Left renal cortex interstitium (tissue), 4 donors: ENCODE results near the gene SFMBT2. TPM values are rescaled to one million over a fixed set of nuclear protein-coding genes. Genes with fewer than 3 reads are reported as not detected.
"Not testable (repeated sequence)": the region's sequence is repeated elsewhere in the genome, so short reads cannot be mapped to it uniquely, and the experiment has no call there.

ENCODE experiments used
- DNase-seq, 4 donors: peaks; one replicate each; pipeline ENCODE4 v3.0.0-alpha.2; 2013; ENCODE audit warnings: low read depth in 4 of 4, low spot score in 2 of 4, missing footprints in 1 of 4
- polyA plus RNA-seq, 4 donors: library from polyadenylated mRNA; unstranded; fragments of 120-200 nt; gene quantifications; one replicate each; pipeline ENCODE4 v1.2.1, GENCODE V29; 2013; ENCODE audit not compliant: insufficient read length in 4 of 4

Gene SFMBT2
- polyA plus RNA-seq, 4 donors = 5.2 to 8.4 (median 6.4) TPM

DNA sequence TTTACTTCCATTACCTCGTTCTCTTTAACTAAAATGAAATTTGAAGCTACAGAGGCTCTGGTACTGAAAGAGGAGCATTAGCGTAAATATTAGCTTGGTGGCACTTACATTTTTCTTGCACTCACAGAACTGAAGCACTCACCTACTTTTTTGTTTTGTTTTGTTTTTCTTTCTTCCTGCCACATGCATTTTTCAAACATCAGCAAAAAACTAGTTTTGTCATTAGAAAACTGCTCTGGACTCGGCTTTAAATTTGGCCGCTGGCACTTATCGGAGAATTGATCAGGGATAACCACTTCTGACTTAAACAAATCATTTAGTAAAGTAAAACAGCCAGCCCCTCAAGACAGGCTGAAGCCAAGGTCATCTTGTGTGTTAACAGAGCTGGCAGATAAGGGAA is 216.3 kb downstream of the SFMBT2 start:
- DNase-seq = no peak

DNA sequence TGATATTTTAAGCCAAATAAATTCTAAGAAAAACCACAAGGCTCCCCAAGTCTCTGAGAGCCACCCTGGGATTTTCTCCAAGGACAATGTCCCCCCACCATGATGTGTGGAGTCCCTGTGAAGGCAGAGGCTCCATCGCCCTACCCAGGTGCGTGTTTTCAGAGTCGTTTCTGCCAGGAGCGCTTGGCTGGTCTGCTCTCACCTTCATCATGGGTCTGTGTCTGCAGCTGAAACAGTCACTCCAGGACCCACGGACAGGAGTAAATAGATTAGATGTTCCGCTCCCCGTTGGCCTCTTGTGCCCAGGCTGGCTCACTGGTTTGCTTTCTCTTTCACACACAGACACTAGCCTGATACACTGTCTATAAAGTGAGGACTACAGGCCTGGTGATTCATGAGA is 217.5 kb downstream of the SFMBT2 start:
- no peak for DNase-seq

DNA sequence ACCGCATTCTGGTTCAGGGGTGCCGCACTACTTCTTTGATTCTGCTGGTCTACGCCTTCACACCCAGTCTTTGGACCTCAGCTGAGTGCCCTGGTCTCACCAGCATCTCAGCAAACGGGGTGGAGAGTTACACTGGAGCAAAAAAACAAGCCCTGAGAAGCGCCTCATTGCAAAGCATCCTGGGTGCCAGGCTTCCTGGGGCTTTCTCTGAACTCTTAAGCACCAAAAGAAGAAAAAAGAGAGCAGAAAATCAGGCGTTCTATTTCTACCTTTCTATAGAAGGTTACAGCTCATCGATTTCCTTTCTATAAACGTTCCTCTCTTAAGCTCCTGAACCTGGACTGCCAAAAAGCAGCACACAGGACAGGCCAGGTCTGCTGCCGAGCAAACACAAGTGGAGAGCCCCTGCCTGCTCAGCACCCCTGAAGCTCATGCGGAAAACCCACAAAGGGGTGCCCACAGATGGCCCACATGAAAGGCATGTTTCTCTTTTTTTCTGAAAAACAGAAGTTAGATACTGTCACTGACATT is 217.9 kb downstream of the SFMBT2 start:
- no peak for DNase-seq

DNA sequence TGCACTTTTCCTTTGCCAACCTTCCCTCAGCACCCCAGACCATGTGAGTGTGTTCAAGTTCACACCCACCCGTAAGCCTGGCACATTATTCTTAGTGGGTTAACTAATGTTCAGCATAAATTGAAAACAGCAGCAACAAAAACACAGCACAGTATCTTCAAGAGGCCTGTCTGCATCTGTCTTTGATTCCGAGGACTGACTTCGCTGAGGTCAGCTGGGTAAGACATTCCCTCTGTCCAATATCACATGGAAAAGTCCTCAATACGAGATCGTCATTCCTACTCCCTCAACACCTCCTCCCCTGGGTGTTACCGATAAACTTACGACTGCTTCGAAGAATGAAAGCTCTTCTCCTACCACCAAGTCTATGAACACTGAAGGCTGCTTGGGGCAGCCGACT is 218.8 kb downstream of the SFMBT2 start:
- DNase-seq = no peak

DNA sequence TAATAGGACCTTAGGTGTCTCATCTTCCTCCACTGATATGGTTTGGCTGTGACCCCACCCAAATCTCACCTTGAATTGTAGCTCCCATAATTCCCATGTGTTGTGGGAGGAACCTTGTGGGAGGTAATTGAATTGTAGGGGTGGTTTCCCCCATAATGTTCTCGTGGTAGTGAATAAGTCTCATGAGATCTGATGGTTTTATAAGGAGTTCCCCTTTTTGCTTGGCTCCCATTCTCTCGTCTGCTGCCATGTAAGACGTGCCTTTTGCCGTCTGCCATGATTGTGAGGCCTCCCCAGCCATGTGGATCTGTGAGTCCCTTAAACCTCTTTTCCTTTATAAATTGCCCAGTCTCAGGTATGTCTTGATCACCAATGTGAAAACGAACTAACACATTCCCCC is 220.1 kb downstream of the SFMBT2 start:
- not testable (repeated sequence) for DNase-seq

DNA sequence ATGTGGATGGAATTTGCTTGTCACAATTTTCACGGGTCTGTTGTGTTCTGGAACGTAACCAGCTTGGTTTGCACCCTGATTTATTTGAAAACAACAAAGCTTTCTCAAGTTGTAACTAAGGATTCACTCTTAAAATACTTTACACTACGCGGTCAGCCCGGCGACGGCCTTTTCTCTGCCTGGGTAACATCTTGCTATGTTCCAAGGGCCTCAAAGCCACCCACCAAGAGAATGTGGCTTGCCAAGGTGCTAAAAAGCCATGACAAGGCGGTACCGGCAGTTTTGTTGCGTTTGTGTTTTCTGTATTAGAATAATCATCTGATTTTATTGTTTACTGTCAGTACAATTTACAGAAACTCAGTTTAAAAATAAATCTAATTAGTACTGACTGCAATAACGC is 220.9 kb downstream of the SFMBT2 start:
- DNase-seq = no peak

DNA sequence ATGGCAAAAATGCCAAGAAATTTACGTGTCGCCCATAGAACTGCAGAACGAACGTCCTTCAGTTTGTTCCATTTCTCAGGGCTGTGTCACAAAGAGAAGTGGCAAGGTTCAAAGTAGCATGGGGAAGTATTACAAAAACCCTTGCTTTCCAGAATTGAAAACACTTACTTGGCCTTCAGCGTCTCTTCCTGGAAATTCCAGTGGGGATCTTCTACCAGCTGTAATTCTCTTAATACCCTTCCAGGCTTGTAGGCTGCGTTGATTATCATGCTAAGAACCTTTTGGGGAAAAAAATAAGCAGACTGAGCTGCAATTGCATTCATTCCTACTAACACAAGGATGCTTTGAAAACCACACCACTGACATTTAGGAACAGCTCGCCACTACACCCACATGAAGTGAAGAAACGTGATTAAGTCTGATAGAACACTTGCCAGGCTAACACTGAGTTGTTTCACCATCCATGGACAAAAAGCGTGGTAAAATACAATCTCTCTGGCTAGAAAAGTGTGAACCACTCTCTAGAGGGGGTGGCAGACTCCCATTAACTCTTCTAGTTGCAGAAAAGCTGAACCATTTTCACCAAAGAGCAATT is 222.3 kb downstream of the SFMBT2 start:
- no peak for DNase-seq

DNA sequence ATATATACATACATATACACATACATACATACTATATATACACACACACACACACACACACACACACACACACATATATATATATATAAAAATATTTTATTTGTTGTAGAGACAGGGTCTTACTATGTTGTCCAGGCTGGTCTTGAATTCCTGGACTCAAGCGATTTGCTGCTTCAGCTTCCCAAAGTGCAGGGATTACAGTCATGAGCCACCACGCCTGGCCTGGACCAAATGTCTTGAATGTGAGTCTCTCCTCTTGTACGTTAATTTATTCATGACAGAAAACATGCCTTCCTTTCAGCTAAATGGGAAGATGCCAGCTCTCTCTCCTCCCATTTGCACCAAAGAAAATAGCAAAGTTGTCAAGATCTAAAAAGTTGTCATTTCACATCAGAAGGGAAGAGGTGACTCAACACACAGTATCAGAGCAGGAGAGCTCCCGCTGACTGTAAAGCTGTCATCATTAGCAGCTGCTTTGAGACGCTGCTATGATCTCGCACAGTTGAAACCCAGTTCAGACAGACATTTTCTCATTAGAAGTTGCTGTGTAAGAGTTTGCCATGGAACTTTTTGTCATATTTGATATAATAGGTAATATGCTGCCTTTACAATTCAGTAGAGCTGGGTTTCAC is 224.3 kb downstream of the SFMBT2 start:
- no peak for DNase-seq

DNA sequence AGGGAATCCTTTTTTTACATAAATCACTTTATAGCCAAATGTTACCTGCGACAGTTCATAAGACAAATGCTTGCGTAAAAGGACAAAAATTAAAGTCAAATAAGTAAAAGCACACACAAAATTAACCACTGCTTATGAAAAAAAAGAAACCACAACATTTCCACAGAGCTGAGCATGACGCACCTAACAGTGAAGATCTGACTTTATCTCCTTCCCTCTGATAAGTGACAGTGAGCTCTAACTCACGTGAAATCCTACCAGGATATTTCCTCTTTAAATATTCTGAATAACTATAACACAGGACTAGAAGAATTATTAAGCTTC is 225.5 kb downstream of the SFMBT2 start:
- DNase-seq = no peak

DNA sequence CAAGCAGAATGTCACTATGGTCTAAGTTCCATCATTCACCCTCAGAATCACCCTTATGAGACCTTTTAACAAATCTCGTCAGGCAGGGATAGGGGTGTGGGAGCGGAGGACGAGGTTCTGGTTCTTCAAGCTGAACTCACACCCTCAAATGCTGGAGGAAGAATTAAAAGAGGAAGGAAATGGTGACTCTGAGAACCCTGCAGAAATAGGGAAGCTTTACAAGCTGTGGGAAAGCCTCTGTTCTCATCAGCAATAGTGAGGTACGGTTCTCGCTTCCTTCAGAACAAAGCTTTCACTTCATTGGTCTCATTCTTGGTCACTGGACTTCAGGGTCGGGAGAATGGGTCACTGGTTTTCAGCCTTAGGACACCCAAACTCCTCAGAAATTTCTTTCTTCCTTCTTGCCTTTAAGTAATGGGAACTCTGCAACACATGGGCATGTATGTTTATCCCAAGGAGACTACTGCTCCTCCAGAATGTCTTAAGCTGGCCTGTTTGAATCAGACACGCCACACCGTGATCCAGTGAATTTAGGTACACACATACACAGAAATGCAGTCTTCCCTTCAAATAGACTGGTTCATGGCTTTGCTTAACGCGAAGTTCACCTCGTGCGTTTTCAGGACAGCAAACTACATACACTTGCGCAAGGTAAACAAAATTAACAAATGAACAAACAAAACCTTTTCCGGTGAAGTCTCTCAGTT is 226.0 kb downstream of the SFMBT2 start:
- DNase-seq = no peak

DNA sequence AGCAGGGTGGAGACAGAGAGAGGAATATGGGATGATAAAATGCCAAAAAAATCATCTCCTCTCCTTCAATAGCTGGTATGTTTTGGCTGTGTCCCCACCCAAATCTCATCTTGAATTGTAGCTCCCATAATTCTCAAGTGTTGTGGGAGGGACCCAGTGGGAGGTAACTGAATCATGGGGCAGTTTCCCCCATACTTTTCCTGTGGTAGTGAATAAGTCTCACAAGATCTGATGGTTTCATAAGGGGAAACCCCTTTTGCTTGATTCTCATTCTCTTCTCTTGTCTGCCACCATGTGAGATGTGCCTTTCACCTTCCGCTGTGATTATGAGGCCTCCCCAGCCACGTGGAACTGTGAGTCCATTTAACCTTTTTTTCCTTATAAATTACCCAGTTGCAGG is 226.7 kb downstream of the SFMBT2 start:
- DNase-seq = not testable (repeated sequence)

DNA sequence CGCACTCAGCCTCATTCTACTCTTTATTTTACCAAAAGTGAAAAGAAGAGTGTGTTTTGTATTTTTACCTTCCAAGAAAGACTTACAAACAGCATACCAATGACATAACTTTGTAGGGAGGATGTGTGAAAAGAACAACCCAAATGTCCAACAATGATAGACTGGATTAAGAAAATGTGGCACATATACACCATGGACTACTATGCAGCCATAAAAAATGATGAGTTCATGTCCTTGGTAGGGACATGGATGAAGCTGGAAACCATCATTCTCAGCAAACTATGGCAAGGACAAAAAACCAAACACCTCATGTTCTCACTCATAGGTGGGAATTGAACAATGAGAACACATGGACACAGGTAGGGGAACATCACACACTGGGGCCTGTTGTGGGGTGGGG is 228.5 kb downstream of the SFMBT2 start:
- DNase-seq = not testable (repeated sequence)

DNA sequence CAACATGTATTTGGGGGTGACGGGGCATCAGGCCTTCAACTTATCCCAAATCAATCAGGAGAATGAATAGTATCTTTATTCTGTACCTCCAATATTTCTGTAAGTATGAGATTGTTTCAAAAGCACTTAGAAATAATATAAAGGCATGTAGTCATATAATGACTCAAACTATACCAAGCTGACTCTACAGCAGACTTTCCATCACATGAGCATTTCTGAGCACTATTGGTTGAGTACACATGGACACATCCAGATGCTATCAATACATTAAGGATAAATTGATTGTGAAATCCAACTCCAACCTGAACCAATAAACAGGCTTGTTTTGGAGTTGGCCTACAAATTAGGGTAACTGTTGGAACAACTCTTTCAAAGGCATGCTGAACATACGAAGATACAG is 229.4 kb downstream of the SFMBT2 start:
- DNase-seq = no peak

DNA sequence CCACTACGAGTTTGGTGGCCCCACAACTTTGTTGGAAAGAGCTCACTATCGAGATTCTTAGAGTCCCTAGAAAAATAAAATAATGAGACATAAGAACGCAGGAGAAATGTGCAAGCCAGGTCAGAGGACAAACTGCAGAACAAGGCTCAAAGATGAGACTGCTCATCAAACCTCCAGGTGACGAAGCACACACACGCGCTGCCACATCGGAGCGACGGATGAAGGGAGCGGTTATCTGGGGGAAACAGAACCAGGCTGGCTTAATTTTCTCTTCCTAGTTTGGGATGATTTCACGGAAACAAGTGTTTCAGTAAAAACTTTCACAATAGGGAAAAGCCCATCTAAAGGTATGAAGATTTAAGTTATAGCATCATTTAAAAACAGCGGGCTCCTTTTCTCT is 231.3 kb downstream of the SFMBT2 start:
- no peak for DNase-seq

DNA sequence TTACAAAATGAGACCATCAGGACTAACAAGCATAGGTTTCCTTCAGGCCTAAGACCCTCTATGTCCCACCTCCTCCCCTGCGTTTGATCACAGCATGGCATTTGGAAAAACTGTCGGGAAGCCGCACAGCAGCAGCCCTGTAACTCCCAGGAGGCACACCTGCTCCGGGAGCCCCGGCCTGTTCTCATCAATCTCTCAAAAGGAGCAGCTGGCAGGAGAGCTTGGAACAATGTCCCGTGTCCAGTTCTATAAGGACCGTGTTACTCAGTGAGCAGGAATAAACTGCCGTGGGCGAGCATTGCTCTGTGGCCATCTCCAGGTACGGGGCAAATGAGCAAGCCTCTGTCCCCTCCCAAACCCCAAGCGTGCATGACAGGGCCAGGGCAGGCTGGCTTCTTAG is 236.9 kb downstream of the SFMBT2 start:
- DNase-seq = no peak

DNA sequence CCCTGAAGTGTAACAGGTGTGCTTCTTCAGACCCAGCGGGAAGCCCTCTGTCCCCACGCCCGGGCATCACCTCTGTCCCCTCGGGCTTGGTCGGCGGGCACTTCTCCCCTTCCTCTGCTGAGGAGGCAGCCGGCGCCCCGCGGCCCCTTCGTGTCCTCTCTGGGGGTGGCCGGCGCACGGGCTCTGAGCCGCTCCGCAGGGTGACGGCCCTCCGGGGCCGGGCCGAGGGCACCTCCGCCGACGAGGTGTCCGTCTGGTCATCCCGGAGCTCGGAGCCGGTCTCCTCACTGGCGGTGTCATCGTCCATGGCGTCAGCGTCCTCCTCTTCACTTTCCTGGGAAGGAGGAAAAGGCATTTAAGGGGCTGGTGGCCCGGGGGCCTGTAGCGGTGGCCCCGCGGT is 239.0 kb downstream of the SFMBT2 start:
- no peak for DNase-seq

DNA sequence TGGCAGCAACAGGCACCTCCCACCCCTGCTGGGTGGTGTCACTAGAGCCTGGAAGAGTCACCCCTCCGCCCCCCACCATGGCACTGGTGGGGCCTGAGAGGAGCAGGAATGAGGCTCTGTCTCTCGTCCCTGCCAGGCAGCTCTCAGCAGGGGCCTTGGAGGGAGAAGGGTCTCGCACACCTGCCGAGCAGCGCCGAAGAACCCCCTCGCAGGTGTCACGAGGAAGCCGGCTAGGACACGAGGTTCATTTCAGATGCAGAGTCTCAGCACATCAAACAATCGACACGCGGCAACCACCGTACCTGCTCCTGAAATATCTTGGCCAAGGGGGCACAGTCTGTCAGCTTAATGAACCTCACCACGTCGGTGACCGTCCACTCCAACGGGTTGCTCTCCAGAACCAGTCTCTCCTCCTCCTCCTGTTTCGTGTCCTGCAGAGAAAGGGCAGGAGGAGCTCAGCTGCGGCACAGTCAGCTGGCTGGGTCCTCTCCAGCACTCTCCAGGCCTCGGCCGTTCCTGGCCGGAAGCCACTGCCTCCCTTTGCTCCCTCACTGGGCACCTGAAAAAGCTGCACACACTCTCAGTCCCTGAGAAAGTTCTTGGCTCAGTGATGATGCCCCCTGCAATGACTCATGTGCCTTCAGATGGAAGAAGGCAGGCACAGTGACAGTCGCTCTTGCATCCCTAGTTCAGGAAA is 240.1 kb downstream of the SFMBT2 start:
- no peak for DNase-seq

DNA sequence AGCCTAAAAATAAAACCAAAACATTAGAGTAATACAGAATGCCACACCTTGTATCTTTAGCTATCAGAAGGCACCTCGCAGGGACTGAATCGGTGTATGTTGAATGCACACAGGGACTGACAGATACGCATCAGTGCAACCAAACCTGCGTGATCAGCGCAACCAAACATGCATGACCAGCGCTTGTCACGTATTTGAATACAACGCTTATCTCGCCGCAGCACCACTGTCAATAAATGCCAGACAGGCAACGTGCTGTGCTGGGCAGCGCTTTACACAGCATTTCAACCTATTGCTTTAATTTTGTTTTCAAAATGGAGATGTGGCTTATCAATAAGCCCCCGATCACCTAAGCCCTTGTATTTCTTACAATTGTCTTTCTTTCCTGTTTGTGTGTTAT is 242.4 kb downstream of the SFMBT2 start:
- no peak for DNase-seq

DNA sequence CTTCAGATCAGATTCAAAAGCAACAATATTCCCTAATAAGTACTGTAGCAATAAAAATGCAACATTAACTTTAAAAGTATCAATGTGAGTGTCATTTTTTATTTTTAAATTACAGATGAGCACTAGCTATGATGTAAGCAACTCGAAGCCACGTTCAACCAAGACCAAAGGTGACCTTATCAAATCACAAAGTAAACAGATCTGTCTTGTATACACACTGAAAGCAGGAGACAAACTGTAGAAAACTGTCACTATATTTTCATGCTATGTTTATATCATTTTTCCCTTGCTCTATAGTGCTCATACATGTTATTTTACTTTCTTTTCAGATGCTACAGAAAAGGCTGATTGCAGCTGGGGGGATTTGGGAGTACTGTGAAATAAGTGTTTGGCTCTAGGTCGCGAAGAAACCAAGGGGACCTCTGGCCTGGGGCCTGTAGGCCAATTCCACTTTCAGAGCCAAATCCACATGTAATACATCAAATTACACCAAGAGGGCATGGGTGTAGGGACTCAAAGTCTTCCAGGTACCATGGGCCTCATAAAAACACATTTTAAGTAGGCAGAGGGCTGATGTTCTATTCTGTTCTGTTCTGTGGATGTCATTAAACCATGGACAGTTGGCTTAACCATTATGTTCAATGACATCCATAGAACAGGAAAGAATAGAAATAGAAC is 245.2 kb downstream of the SFMBT2 start:
- no peak for DNase-seq

DNA sequence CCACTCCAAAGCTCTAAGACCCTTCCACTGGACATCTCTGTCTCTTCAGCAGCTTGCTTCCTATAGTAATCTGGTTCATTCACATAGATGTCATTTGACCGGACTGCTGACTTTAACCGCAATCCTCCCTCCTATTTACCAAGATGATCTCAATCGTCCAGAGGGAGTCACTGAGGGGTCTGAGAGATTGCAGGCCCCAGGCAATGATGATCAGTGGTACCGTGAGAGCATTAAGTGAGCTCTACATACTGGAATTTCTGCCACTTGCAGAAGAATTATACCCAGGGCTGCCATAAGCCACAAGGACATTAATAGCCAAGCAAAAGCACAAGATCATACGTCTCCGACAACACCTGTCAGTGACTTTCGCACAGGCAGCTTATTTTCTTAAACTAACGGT is 245.9 kb downstream of the SFMBT2 start:
- no peak for DNase-seq

DNA sequence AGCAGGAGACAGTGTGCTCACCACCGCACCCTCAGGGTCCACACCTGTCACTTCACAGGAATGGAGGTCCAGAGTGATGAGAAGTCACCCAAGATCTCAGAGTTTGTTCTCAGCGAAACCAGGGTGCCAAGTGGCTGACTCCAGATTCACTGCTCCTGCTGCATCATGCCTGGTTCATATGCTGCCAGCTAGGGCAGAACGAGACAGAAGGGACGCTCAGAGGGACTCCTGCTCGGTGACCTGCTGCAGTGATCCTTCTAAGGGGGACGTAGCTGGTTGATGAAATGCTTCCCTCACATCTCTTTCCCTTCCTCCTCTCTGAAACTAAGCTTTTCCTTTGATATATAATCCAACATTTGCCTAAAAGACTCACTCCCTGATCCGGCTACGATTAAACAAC is 248.5 kb downstream of the SFMBT2 start:
- DNase-seq = no peak
